ENCODE measurements around the gene MYO16.

GRCh38 chr13:108610507-108610906 lies 18.9 kb upstream of the MYO16 start:
- no peak for TF ChIP-seq CTCF (conservative IDR thresholded peaks at IDR 0.05; ENCODE audit: low read length)
- no peak for TF ChIP-seq EZH2phosphoT487 (IDR thresholded peaks at IDR 0.05; ENCODE audit: borderline replicate concordance)
